HG03457 (cell line): Measurements from ENCODE around the gene NEUROD4.
"Not testable (repeated sequence)": the region's sequence is repeated elsewhere in the genome, so short reads cannot be mapped to it uniquely, and the experiment has no call there.

Experiments
- ATAC-seq: cut with Tn5 transposase; IDR thresholded peaks from one replicate; pipeline ENCODE4 v1.9.1; 2021; ENCODE audit warnings: moderate number of reproducible peaks; ENCODE audit not compliant: unreplicated experiment

NEUROD4 gene, protein sequence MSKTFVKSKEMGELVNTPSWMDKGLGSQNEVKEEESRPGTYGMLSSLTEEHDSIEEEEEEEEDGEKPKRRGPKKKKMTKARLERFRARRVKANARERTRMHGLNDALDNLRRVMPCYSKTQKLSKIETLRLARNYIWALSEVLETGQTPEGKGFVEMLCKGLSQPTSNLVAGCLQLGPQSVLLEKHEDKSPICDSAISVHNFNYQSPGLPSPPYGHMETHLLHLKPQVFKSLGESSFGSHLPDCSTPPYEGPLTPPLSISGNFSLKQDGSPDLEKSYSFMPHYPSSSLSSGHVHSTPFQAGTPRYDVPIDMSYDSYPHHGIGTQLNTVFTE

DNA sequence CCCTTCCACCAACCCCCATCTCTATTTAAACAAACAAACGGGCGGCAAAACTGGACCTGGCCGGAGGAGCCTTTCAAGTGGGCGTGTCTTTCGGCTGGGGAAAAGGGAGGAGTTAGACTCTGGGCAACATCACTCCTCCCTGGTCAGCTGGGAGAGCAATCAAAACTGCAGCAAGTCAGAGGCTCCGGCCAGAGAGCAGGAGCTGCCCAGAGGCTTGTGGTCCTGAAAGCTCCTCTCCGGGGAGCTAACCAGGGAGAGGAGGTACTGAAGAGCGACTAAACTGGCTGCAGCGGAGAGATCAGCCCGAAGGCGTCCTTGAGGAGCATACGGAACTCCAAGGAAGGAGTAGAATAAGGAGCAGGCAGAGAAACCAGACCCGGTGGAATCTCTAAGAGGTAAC, at the start of gene NEUROD4:
TSS of gene NEUROD4 (plus strand) at position 191 of the 400 bp plus-strand sequence. CDS start 6,466 bp downstream, outside the sequence.
- ATAC-seq: no peak

DNA sequence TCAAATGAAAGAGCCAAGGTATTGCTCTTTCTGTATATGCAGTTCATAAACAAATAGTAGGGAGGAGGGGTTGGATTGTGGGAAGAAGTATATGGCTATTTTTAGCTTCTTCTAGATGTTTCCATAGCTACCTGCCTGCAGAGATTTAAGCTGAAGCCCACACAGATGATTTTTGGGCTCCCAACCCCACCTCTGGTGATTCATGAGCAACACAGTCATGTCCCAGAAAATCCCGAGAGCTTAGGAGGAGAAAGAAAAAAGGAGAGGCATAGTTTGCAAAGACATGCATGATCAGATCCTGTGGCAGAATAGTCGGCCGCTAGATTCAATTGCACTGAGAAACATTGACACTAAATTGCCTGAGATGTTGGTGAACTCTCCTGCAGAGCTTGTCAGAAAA, 49.0 kb upstream of the NEUROD4 start:
- no peak for ATAC-seq

DNA sequence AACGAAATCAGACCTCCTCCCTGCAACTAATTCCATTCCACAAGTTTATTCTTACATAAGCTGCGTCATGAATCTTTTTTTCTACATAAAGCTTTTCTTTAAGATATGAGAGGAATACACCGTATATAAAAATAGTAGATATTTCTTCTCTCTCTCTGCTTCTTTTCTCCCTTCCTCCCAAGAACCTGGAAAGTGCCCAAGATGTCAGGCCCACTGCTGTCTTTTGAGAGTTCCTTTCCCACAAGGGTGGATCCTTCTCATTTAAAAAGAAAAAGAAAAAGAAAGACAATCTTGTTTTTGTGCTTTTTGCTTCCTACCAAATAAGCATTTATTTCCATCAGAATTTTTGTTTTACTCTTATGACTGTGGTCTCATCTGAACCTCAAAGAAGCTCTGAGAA, 46.2 kb upstream of the NEUROD4 start:
- ATAC-seq: no peak

DNA sequence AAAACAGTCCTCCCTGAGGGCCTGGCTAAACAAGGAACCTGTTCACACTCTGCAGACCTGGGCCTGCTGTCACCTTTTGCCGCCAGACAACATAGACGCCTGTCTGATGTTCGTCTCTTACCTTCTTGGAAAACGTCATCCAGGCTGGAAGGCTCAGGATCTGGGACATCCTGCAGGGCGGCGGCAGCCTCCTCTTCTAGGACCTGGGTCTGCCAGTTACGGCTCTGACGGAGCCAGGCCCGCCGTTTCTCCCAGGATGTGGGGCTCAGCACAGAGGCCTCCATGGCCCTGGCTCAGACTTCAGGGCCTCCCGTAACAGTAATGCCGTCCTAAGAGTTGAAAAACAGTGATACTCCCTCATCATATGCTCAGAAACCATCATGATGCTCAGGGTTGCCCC, 45.5 kb upstream of the NEUROD4 start:
- ATAC-seq: no peak

DNA sequence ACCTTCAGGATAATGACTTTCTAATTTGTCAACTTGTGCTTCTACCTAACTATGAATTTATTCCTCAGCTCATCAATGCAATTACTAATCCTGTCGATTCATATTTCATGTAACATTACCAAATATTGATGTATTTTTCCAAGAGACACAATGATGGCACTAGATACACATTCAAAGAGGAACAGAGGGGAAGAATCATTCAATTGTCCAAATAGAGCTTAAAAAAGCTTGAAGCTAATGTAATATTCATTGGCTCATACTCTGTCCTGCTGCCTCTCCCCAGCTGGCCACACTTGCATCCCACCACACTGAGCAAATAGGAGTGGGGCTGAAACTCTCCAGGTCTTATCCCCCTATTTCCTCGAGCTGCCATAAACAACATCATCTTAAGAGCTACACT, 44.5 kb upstream of the NEUROD4 start:
- ATAC-seq: no peak

DNA sequence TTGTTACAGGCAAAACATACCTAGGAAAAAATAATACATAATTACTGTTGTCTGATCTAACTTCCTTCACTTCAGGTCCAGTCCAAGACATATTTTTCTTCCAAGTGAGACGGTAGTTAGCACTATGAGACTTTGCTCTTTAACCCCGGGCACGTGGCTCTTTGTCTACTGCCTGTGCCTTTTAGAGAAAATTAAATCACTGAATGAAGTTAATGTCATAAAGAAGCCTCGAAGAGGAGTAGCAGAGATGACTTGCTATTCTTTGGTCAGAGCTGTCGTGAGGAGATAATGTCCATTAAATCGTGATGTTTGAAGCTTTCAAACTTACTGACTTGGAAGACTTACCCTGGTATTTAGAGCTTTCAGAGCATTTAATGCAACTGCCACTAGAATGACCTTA, 43.9 kb upstream of the NEUROD4 start:
- ATAC-seq: no peak

DNA sequence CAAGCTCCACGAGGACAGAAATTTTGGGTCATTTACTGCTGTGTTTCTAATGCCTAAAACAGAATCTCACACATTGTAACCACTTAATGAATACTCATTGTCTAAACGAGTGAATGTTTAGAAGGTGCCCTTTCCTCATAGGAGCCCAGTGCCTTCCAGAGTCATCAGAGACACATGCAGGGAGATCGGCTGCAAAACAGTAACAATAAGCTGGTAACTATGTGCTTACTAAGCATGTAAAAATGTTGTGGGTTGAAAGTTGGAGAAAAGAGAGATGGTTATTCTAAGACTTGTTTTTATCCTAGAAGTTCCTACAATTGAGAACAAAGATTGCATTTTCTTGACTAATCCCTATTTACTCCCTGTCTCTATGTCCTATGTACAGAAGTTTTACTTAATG, 42.6 kb upstream of the NEUROD4 start:
- ATAC-seq: no peak

DNA sequence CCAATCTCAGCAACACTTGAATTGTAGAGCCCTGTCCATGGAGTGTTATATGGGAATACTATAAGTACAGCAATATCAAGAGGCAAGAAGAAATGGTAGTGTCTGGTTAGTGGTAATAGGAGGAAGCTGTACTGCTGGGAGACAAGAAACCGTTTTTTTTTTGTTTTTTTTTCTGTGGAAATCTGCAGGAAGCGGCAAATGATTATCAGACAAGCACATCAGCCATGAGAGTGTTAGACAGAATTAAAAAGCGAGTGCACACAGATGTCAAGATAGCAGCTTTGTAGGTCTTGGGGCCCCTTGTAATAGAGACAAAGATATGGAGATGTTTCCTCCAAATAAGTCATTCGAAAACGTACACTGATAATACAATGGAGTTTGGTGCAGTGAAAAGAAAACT, 41.9 kb upstream of the NEUROD4 start:
- ATAC-seq: no peak

DNA sequence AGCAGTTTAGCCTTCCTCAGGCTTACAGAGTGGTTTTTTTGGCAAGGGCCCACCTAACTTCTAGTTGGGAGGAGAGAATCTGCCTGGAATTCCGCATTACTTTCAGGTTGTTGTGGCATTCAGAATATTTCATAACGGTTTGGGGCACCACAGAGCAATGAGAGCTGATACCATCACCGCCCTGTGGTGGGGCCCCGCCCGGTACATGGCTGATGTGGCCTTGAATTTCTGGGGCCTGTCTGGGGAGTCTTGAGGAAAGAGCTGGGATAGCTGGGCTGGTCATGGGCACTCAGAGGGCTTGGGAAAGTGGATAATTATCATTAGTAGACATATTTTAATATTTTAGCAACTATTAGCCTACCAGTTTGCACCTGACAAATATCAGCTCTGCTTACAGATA, 39.4 kb upstream of the NEUROD4 start:
- no peak for ATAC-seq

DNA sequence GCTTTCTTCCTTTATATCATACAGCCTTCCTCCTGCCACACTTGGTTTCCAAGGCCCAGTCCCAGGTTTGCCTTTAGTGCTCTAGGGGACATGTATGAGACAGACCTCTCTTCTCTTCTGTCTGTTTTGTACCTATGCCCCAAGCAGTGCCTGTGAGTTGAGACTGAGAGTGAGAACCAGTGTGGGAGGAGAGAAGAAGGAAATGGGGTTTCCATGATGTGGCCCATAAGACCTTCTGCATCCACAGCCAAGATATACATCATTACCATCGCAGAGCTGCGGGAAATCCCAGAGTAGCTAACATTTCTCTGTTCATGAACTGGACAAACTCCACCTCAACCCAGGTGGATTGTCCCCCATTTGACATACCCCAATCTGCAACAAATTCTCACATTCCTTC, 38.0 kb upstream of the NEUROD4 start:
- no peak for ATAC-seq

DNA sequence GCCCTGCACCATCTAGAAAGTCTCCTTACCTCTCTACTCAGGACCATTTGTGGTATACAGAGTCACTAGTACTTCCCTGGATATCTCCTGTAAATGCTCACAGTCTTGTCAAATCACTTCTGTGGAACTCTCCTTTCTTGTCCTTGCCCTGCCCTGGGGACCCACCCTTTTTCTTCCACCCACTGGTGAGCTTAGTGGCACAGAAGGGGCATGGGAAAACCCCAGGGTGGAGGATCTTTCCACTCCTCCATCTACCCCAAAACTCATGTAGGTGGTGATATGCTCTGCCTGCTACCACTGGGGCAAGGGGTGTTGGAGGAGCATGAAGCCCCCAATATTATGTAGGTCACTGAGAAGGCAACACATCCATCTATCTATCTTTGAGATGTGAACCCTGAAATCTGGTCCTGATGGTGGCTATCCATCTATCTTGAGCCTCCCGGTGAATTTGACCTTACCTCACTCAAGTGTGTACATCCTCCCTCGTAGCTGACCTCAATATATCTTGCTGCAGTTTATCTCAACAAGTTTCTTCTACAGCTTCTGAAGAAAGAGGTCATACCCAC, 36.2 kb upstream of the NEUROD4 start:
- ATAC-seq: no peak

DNA sequence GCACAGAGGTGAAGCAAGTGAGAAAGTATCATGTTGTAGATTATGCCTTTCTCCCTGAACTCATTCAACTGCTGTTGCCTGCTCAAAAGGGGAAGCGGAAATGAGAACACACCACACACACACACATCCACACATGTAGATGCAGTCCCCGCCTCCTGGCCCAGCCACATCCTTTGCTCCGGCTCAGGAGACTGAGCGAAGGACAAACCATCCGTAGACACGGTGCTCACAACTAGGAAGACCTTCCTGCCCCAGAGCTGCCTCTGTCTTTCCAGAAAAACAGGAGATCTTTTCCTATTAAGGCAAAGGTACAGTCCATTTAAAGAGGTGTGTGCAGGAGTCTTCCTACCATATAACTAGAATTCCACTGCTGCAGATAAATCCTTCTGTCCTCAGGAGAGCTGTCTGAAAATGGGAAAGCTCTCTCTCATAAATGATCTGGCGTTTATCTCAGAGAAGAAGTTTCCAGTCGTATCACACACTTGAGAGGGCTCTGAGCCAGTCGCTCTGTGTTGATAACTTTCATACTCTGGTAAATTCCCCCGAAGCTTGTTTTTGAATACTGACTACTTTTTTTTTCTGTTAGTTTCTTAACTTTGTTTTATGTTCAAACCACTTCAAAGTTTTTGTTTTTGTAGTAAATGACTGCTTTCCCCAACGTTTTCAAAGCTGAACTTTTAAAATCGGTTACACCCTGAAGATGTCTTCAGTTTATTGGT, 35.0 kb upstream of the NEUROD4 start, which contains the start of gene TESPA1:
TSS of gene TESPA1 (minus strand) at position 105 of the 719 bp plus-strand sequence. CDS start 10,200 bp downstream, outside the sequence.
- ATAC-seq: peak; percentile 86

DNA sequence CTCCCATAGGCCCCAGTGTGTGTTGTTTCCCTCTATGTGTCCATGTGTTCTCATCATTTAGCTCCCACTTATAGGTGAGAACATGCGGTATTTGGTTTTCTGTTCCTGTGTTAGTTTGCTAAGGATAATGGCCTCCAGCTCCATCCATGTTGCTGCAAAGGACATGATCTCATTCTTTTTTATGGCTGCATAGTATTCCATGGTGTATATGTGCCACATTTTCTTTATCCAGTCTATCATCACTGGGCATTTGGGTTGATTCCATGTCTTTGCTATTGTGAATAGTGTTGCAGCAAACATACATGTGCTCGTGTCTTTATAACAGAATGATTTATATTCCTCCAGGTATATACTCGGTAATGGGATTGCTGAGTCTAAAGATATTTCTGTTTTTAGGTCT, 33.0 kb upstream of the NEUROD4 start:
- ATAC-seq: not testable (repeated sequence)

DNA sequence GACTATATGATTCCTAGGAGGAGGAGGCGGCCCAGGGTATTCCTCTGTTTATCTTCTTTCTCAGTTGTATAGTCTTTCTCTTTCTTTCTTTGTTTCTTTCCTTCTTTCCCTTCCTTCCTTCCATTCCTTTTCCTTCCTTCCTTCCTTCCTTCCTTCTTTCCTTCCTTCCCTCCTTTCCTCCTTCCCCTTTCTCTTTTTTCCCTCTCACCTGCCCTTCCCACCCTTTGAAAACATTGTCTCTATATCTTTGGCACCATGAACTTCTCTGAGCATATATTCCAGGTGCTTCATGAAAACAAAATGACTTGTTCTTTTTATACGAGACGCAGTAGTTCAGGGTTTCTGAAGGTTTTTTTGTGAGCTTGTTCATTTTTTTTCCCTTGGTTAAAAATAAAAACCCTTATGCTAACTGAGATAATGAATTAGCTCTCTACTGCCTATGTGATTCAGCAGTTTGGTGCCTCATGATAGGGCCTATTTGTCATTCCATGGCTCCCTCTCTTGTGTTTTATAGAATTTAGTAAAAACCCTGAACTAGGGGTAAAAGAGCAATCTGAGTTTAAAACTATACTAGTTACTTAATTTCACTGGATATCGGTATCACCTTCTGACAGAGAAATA, 32.1 kb upstream of the NEUROD4 start:
- no peak for ATAC-seq

DNA sequence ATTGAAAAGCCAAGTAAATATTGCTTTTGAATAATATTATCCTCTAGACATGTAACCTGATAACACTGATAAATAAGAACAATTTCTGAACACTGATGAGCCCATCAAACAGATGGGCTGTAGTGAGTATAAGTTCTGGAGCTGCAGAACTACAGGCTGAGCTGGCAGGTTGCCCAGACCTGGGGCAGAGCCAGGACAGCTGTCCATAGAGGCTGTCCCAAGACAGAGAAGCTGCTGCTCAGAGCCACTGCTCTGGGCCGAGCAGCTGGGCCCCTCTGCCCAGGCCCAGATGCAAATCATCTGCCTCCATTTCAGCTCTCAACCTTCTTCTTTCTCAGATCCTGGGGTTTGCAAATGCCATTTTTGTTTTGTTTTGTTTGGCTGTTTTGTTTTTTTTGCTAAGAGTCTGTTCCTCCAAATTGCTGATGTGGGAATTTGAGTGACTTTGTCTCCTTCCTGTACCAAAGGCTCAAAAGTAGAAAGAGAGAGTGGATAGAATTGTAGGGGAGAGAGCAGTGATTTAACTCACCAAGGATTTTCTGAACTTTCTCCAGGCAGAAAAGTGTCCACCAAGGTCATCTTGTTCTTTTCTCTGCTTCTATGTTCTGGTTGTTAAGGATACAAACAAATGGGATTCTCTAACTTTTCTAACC, 31.2 kb upstream of the NEUROD4 start:
- no peak for ATAC-seq

DNA sequence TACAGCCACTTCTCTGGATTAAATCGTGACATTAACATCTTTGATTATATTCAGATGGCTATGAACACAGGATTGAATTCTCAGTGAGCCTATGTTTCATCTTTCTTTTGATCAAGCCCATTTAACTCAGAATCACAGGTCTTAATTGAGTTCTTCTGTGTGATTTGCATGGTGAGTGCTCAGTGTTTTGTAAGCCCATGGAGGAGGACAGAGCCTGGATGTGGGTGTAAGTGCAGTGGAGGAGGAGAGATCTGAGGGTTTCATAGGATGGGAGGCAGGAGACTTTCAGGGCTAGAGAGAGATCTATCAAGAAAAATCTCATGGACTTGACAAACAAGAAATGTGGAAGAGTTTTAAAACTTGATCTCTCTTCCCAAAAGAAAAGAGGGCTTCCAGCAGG, 29.9 kb upstream of the NEUROD4 start:
- ATAC-seq: no peak

DNA sequence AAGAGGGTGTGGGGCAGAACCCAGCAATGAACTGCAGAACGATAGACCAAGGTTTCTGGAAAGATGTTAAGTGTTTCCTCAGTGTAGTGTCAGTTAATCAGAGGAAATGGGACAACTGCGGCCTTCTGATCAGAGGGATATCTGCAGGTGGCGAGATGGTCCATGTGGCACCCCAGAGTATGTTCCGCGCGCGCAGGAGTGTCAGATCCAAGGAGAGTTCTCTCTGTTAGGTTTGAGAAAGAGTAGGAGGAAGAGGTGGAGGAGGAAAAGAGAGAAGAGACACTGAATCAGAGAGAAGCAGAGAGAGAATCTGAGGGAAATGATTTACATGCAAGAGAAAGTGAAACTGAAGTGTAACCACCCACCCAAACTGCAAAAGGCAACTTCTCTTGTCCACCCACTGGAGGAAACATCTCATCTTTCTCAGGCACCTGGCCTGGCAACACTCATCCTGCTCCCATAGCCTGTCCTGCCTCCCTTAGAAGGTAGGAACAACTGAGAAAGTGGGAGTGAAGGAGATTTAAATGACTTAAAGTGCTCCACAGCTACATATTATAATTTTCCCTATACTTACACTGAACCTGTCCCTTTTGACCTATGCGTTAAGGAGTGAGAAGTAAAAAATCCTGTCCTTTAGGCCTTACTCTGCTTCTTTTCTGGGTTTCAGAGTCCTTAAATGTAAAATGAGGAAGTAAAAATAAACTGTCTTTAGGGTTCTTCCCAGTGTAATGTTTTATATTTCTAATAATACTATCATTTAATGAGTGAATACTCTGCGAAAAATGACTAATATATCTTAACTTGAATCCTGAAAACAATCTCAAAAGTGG, 28.4 kb upstream of the NEUROD4 start:
- peak; percentile 66 for ATAC-seq

DNA sequence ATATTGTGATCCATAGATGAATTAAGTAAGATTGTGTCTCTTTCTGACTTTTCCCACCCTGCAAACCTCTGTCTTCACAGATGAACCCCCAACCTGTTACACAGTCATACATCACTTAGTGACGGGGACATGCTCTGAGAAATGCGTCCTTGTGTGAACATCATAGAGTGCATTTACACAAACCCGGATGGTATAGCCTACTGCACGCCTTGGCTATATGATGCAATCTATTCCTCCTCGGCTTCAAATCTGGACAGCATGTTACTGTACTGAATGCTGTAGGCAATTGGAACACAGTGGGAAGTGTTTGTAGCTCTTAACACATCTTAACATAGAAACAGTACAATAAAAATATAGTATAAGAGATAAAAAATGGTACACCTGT, 27.8 kb upstream of the NEUROD4 start:
- ATAC-seq: peak; percentile 43

DNA sequence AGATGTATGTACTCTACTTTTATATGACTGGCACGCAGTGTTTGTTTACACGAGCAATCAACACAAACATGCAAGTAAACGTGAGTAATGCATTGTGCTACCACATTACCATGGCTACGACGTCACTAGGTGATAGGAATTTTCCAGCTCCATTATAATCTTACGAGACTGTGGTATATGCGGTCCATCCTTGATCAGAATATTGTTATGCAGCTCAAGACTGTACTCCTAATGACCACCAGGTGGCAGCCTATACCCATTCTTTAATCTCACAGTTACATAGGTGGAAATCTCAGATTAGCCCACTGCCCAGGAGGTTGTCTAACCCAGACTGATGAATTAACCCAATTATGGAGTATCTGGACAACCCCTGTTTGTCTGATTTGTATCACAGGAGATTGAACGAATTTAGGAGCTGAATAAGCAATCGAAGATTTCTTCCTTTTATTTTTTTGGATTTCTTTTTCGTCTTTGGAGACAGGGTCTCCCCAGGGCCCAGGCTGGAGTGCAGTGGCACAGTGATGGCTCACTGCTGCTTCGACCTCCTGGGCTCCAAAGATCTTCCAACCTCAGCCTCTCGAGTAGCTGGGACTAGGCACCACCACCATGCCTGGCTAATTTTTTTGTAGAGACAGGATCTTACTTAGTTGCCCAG, 26.5 kb upstream of the NEUROD4 start:
- ATAC-seq: no peak

DNA sequence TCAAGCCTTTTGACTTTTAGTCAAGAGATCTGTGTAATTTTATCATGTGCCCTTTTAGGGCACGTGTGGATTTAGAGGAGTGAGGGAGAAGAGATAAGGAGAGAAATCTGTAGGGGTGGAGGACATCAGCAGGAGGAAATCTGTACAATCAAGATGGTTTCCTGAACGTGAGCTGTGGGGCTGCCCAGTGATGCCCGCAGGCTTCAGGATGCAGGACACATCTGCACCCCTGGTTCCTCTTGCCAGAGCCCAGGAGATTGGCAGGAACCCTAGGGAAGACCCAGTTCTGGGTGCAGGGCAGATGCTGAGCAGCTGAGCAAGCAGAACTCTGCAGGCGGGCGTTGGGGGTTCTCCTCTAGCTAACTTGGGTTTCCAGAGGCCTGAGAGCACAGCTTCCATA, 23.6 kb upstream of the NEUROD4 start:
- no peak for ATAC-seq
